GM21447 (cell line): Measurements from ENCODE around the gene SBF2.

ENCODE experiments used
- ATAC-seq: cut with Tn5 transposase; IDR thresholded peaks from one replicate; pipeline ENCODE4 v1.9.1; 2021; ENCODE audit not compliant: unreplicated experiment

Gene SBF2

DNA sequence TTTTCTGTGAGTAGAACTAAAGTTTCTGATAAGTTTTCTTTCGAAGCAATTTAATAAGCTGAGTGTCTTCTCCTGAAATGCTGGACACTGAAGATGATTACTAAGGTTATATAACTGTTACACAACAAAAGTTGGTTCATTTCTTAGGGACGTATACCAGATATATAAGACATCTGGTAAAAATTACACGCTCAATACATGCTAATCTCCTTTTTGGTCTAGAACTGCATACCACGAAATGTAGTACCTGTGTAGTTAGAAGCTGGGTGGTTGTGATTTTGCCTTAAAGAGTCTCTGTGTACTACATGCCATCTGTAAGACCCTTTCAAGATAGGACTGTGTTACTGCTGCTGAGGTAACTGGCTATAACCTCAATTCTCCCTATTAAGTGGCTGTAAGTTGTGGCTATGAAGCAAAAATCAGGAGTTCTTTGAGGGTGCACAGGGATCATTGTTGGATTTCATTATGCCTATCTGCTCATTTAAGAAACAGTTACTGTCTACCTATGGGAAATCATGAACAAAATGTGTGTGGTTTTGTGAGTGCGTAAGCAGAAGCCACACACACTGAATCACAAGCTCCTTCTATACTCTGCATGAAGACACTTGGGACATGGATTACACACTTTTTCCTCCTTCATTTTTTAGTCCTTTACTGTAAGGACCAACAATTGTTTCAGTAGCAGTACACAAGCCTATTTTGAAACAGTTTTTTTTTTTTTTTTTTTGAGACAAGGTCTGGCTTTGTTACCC lies 434.3 kb downstream of the SBF2 start:
- no peak for ATAC-seq

DNA sequence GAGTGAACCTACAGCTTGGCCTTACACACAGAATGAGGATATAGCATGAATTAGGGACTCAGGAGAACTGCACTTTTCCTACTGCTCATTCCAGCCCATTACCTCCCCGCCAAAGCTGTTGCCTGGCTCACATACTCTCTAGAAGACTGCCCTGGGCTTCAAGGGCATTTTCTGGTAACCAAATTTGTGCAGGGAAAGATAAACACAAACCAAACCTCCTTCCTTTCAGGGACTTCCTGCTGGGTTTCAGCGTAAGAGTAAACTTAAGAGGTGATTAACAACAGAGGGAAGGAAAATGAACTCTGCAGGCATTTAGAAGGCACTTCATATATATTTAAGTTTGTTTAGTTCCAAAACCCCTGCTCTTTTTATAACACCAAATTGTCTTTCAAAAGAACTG lies 435.2 kb downstream of the SBF2 start:
- no peak for ATAC-seq

DNA sequence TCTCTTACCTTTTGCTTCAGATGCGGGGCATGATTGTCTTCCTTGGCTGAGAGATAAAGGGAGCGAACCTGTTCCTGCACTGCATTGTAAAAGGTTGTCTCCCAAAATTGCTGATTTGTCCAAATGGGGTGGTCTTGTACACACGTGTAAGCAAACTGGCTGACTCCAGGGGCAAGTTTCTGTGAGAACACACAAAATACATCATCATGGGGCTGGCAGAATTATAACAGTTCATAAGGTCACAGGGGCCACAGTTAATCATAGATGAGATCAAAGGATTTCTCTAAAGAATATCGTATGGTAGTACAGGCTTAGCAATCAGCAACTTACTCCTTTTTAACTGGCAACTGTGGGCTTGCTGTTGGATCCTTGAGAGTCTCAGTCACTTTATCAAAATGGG lies 435.8 kb downstream of the SBF2 start:
- ATAC-seq, result no peak

DNA sequence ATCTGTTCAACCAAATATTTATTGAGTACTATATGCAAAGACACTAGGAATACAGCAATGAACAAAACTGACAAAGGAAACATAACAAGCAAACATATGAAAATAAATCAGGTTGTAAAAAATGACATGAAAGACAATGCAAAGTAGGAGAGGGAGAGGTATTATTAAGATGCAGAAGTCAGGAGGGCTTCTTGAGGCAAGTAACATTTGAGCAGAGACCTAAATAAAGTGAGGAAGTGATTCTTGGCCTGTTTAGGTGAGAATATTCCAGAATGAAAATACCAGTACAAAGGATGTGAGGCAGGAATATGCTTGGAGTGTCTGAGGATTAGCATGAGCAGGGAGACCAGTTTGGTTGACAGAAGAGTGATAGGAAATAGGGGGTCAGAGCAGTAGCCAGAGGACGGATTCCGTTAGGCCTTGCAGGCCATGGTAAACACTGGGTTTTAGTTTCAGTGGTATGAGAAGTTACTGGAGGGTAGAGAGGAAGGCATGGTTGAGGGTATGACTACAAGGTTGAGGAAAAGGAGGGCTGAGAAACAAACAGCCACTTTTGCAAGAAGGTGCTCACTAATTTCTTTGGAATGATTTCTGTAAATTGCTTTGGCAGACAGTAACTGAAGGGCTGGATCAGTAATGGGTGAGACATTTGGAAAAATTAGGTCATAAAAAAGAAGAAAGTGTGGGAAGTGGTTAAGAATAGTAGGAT lies 438.3 kb downstream of the SBF2 start:
- ATAC-seq, result peak; percentile 57

DNA sequence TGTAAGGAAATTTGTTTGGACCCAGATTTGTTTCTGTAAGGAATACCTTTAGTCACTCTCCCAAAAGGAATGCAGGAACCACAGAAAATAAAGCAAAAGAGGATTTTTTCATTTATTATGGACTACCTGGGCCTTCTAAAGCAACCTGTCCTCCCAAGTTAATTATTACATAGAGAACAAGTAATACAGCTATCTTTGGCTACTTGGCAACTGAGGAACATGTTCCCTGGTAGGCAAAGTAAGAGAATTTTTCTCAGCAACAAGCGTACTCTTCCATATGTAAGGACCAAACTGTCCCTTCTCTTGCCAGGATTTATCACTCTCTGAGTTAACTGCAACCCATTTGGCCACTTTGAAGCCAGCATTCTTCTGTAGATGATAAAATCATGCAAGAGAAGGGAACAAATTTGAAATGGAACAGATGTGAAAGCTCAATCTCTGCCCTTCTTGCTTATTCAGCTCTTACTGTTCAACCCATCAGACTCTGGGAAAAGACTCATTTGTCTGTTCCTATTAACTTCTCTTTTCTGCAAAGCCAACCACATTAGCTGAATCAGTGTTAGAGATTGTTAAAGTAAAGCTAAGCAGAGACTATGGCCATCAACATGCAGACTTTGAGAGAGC lies 440.0 kb downstream of the SBF2 start:
- no peak for ATAC-seq

DNA sequence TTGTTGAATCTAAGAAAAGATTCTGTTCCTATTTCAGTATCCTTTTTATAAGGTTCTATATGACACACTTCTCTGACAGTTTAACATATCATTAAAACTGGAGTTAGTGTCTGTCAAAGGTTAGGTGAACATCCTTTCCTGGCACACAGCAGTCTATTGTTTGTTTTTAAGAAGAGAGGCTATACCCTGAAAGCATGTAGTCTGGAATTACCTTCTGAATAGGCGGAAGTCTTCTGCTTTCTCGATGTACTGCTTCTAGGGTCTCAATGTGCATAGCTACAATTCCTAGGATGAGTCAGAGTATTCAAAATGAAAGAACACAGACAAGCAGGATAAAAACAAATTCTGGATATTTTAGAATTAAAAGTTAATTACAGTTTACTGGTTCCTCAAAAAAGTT lies 441.6 kb downstream of the SBF2 start:
- ATAC-seq, result no peak

DNA sequence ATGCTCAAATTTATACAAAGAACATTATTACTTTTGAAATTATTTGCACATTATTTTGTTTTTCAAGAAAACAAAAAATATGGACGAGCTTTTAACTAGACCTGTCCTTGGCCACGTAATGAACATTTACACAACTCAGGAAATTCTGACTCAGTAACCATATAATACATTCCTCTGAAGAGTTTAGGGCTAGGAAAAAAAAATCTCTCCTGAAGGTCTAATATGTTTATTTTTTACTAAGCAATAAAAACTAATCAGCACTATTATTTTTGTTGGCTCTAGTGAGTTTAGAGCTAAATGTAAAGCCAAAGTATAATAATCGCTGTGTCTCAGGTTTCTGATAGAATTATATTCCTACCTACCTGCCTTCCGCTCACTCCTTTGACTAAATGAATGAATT lies 442.7 kb downstream of the SBF2 start:
- ATAC-seq, result no peak

DNA sequence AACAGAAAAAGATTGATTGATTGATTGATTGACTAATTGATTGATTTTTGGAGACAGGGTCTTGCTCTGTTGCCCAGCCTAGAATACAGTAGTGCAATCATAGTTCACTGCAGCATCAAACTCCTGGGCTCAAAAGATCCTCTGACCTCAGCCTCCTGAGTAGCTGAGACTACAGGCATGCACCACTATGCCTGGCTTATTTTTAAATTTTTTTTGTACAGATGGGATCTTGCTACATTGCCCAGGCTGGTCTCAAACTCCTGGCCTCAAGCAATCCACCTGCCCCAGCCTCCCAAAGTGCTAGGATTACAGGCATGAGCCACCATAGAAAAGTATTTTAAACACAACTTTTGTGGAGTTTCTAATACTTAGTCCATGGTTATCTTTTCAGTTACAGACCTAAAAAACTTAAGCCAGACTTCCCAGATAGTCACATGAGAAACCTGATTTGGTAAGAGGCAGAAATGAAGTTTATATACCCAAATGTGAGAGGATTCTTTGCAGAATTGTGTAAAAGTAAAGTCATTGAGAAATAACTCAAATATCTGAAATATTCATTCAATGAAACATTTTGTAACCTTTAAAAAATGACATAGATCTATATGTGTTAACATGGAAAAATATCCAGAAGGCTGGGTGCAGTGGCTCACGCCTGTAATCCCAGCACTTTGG lies 443.7 kb downstream of the SBF2 start:
- ATAC-seq, result no peak

DNA sequence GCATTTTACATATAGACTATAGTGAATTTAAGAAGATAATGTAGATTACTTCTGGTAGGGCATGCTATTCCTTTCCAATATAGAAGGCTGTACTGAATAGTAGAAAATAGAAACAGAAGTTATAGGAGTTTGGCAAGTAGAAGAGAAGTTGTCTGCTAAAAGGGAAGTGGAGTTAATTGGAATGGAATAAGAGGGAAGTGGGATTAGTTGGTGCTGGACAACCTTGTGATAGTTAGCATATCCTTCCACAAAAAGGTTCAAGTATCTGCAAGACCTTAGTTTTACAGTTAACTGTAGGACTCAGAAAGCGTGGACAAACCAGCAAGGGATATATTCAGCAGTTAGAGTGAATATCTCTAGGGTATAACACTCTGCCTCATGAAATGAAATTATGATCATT lies 444.6 kb downstream of the SBF2 start:
- ATAC-seq, result no peak

DNA sequence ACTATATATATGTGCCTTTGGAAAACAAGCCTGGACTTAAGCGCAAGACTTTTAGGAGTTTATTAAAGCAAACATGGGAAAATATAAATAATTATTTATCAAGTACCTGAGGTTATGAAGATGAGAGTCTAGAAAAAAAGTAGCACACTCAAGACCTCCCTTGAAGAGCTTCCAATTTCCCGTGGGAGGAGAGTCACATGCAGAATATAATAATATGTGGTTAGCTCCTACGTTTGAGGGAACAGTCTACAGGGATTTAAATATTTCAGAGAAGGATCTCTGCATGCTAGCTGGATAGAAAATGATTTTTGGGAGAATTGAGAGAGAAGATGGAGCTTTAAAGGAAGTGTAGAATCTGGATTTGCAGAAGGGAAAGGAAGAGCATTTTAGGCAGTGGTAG lies 446.4 kb downstream of the SBF2 start:
- ATAC-seq, result no peak

DNA sequence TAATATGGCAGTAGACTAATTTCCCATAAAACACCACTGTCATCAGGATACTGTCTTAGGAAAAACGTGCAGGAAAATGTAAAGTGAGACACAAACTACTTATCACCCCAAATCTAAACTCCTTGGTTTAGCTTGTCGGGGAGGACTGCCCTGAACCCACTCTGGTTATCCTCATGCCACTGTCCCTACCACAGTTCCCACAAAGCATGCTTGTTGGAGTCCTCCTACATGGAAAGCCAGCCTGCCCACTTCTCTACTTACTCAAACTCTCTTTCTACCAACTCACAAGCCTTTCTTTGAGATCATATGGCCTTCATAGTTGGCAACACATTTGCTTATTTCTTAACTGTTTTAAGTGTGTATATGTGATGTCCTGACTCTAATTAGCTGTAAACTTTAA lies 451.1 kb downstream of the SBF2 start:
- ATAC-seq, result no peak

DNA sequence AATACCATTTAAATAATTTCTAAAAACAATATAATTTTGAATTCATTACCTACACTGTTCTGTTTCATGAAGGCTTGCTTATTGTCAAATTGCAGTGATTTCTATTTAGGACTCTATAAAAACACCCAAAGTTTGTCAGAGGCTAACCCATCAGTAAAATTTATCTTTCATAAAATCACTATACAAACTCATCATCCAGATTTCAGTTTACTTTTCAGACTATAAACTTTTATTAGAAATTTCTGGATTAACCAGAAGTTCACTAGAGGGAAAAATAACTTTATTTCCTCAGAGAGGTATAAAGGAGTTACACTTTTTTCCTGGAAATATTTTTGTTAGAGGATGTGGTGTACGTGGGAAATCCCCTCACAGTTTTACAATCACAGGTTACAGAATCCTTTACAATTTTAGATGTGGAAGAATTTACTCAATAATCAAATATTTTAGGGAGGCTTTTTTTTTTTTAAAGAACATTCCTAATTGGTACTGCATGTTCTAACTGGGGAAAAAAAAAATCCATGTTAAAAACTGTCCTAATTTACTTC lies 453.5 kb downstream of the SBF2 start:
- ATAC-seq, result no peak

DNA sequence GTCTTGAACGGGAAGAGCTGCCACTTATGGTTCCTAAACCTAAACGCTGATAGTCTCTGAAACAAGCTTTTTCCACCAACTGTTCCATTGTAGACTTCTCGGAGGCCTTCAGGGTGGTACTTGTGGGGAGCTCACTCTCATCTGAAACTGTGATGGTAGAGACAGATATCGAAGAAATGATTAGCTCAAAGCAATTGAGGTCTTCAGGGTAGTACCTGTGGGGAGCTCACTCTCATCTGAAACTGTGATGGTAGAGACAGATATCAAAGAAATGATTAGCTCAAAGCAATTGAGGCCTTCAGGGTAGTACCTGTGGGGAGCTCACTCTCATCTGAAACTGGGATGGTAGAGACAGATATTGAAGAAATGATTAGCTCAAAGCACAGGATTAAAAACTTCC lies 454.5 kb downstream of the SBF2 start:
- ATAC-seq, result no peak

DNA sequence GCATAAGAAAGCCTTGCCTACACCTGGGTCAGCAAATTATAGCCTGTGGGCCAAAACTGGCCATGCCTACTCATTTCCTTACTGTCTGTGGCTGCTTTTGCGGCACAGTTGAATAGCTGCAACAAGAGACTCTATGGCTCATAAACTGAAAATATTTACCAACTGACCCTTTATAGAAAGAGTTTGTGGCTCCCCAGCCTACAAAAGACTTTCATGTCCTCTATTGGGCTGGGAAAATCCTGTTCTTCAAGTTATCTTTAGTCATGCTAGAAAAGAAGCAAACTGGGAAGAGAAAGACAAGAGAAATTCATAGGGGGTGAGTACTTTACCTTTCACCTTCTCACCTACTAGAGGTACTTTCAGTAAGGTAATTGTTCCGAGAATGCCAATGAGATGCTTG lies 455.1 kb downstream of the SBF2 start:
- peak; percentile 84 for ATAC-seq

DNA sequence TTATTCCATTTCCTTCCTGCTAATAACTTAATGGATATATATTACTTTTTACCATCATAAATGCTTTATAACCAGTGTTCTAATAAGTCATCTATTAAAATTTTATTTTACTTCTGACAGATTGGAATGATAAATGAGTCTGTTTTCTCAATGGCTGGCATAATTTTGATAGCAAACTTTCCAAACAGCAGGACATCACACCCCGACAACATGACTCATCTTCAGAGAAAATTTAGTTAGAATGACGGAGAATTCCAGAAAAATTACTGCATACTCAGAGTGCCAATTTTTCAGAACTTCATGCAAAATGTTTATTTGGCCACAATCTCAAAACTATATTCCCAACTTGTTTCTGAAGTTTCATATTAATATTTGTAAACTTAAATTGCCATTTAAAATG lies 455.8 kb downstream of the SBF2 start:
- ATAC-seq, result no peak

DNA sequence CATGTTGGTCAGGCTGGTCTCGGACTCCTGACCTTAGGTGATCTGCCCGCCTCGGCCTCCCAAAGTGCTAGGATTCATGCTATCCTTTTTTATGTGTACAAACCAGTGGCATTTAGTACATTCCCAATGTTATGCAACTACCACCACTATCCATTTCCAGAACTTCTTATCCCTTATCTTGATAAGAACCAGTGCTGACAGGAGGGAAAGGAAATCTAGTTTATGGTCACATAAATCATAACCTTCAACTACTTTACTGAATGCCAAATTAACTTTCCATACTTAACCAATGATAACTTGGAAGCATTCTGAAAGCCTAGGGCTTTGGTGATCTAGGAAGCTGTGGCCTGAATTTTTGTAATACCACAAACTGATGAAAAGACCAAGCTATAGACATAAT lies 459.7 kb downstream of the SBF2 start:
- ATAC-seq, result no peak

DNA sequence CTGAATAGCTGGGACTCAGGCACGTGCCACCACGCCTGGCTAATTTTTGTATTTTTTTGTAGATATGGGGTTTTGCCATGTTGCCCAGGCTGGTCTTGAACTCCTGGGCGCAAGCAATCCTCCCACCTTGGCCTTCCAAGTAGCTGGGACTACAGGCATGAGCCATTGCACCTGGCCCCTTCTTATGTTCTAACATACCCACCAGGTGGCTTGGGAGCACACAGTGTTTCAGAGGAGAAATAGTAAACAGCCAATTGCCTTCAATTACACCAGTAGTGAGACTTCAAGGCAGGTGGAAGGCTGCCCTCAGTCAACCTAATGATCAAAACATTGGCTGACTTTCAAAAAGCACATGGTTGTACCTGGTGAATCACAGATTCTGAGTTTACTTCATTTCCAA lies 462.9 kb downstream of the SBF2 start:
- no peak for ATAC-seq

DNA sequence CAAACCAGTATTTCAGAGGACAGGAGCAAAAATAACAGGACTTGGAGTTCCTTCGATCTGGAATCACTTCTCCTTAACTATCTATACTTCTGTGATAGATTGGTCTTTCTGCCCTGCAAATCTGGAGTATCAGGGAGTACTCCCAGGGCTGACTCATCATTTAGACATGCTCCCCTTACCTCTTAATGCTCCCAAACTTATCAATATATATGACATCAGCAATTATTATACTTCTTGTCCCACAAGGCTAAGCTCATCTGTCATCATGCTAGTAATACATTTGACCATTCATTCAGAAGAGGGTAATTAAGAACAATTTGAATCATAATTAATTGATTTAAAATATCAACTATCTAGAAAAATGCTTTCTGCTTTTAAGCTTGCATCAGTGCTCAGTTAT lies 466.3 kb downstream of the SBF2 start:
- no peak for ATAC-seq

DNA sequence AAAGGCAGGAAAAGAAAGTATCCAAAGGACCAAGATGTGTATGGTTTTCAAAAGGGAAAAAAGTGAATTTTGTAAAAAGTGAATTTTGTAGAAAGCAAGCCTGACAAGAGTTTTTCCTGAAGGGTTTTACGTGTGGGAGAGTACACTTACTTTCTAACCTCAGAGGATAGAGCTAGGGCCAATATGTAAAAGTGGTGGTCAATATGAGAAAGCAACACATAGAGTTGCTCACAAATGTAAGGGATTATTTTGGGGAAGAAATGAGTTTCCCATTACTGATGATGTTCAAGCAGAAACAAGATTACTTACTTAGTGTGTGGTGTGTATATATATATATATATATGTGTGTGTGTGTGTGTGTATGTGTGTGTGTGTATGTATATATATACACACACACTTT lies 467.6 kb downstream of the SBF2 start:
- no peak for ATAC-seq

DNA sequence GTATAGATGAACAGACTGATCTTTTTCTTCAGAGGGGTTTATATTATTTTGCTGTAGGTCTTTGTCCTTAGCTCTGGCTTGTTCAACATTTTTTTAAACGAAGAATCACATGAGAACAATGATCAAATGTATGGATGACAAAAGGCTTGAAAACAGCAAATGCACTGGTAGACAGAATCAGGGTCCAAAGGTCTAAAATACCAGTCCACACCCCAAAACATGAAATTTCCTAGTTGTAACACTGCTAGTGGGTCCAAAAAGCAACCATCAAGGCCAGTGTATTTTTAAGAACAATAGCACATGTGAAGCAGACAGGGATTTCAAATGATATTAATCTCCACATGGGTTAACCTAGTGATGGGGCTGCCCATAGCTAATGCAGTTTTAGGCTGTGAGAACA lies 468.1 kb downstream of the SBF2 start:
- ATAC-seq, result no peak

DNA sequence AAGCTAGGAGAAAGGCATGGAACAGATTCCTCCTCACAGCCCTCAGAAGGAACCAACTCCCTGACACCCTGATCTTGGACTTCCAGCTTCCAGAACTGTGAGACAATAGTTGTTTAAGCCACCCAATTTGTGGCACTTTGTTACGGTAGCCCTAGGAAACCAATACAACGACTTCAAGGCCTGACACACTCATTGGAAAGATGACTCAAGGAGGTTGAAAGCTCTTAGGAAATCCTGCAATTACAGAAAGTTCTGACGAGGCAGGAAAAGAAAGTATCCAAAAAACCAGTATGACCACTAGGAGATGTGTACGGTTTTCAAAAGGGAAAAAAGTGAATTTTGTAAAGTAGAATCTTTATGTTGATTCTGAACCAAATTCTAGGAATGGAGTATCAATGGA lies 468.7 kb downstream of the SBF2 start:
- ATAC-seq, result no peak
